NCI-H1694 (cell line): ENCODE measurements around the gene EDARADD.
A peak's percentile ranks its signal among the peaks of the same experiment; 100 is the strongest.

Experiments
- DNase-seq: peaks from one replicate; lab custom pipeline; 2025; lab: John Stamatoyannopoulos, UW

Gene EDARADD

DNA sequence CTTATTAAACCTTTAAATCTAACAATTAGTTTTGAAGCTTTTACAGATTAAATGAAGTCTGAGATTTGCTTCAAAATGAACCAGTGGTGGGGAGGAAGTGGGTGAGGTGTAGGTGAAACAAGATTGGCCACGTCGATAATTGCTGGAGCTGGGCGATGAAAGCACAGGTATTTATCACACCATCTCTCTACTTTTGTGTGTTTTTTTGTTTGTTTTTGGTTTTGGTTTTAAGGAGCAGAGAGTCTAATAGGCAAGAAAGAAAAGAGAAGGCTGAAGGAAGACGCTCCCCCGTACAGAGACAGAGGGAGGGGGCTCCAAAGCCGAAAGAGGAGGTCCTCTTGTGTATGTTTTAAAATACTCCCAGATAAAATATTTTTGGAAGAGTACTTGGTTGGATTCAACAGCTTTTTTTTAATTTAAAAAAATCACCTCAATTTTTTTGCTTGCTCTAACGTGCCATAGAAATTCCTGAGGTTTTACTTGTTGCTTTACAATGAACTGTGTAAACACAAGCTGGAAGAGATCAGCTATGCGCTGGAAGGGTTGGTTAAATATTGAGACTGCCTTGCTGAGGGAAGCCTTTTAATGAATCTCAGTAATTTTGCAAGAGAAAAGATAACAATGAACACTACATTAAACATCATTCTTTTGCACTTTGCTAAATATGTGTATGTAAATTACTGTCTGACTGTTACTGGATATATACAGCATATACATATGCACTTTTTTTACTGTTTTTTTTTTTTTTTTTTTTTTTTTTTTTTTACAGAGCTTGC lies 123.0 kb downstream of the EDARADD start:
- peak; percentile 11 for DNase-seq

DNA sequence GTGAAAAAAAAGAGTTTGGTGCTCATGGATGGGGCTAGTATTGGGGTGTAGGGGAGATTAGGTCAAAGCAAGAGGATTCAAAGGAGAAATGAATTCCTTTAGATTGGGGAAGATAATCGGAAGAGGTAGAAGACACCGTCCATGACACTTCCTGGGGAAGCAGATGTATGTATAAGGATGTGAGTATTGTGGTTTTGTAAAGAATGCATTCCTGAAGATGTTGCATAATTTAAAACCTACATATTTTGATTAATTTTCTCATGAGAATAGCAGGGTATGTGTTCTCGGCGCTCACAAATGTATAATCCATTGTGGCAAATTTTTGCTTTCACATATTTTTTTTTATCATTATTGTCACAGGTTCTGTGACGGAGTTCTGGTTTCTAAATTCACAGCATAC lies 124.2 kb downstream of the EDARADD start:
- DNase-seq = no peak

GRCh38 chr1:236520445-236521005 lies 126.4 kb downstream of the EDARADD start:
- no peak for DNase-seq

- DNase-seq = no peak
These were observed 129.0 kb downstream of the EDARADD start for GRCh38 chr1:236522937-236523703.

- no peak for DNase-seq
These were observed 129.6 kb downstream of the EDARADD start, which contains the start of gene LGALS8 for GRCh38 chr1:236523704-236524141. Gene LGALS8 (plus strand): TSS chr1:236523982. CDS start chr1:236526071, 2,089 bp downstream.

DNA sequence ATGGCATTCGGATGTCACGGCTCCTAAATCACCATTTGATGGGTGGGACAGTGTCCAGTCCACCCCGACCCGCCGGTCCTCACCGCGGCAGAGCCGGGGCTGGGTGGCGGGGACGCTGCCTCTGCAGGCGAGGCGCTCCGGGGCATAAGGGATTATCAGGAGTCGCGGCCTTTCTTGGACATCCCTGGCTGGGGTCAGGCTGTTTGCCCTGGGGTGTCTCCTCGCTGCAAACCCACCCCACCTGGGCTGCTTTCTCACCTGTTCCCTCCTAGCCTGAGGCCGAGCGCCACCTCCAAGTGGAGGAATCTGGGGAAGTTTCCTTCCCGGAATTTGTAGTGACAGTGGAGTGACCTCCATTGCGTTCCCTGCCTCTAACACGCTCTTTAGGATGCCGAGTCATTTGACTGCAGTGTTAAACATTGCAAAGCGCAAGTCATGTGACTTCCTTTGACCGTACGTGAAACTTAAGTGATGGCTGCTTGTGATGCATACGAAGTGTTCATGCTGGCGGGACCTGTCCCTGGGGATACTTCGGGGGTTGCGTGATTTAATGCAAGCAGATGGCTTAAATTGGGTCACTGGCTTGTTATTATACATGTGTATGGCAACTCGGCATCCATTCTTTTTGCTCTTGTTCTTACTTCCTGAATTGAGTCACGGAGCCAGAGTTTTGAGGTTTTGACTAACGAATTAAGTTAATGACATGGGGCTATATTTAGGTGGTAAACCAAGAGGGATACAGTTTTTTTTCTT lies 130.2 kb downstream of the EDARADD start:
- DNase-seq = no peak

- DNase-seq = no peak
These were observed 130.8 kb downstream of the EDARADD start for GRCh38 chr1:236524895-236525184.

DNA sequence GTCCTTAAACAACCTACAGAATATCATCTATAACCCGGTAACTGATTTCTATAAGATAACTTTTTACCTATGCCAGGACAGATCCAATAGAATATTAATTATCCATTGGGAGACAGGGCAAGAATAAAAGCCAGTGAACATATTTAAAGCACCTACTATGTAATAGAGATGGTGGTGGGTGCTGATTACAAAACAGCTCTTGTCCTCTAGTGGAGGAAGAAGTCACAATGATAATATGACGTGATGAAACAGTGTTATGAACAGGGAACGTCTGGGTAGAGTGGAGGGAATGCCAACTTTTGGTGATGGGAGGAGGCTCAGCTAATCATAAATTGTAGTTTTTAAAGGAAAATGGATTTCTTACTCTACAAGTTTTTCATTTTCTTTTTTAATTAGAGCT lies 132.0 kb downstream of the EDARADD start:
- no peak for DNase-seq

DNA sequence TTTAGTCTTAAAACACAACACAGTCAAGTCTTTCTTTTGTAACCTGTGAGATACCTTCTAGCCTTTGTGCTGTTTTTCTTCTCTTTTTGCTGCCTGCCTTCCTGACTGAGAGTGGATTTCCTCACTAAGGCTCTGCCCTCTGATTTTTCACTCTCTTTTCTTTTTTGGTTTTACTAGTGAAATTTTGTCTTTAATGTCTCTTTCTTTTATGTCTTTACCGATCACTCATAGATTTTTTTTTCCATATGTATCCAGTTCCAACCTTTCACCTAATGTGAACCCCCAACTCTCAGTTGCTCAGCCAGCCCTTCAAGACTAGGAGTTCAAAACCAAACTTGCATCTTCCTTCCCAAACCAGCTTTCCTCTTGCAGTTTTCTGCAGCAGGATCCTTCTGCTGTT lies 136.2 kb downstream of the EDARADD start:
- no peak for DNase-seq

DNA sequence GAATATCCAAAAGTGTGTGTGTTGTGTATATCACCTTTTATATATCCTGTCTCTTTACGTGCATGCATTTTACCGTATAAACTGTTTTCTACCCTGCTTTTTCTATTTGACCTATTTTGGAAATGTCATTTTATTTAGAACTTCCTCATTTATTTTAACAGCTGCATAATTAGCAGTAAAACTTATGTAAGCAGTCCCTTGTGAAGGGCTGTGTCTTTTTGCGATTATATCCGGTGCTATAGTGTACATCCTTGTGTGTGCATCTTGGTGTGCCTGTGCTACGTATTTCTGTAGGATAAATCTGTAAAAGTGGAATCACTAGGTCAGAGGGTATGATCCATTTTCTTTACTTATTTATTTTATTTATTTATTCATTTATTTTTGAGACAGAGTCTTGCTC lies 136.9 kb downstream of the EDARADD start:
- no peak for DNase-seq

DNA sequence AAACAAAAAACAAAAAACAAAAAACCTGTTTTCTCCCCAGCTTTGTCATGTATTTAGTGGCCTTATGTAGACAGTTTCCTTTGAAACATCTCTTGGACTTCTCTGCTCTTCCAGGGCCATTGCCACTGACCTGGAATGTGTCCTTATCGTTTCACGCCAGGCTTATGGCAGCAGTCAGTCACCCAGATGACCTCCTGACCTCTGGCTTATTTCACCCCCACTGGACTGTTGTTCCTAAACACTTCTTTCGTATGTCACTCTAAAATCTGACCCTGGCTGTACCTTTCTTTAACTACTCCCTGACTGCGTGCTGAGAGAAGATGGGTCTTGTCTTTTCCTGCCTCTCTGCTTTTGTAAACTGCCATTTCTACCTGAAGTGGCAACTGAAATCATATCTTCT lies 138.8 kb downstream of the EDARADD start:
- DNase-seq = no peak

- DNase-seq = no peak
These were observed 140.1 kb downstream of the EDARADD start for GRCh38 chr1:236534151-236534651.
